Glutamatergic neuron (in vitro differentiated cells): ENCODE measurements around the gene KRT6A. TPM values are rescaled to one million over a fixed set of nuclear protein-coding genes. Genes with fewer than 3 reads are reported as not detected.
A peak's percentile ranks its signal among the peaks of the same experiment; 100 is the strongest.
"Not testable (repeated sequence)": the region's sequence is repeated elsewhere in the genome, so short reads cannot be mapped to it uniquely, and the experiment has no call there.

Experiments used
- DNase-seq: peaks from one replicate; pipeline ENCODE4 v3.0.0; 2022
- H3K27ac Mint-ChIP-seq: one replicate; pipeline ENCODE4 v1.8.0; 2020; ENCODE audit warnings: mild to moderate bottlenecking, mixed read lengths, inconsistent platforms; ENCODE audit not compliant: unreplicated experiment
- H3K27me3 Mint-ChIP-seq: one replicate; pipeline ENCODE4 v1.8.0; 2020; ENCODE audit warnings: mild to moderate bottlenecking, moderate library complexity, mixed read lengths, inconsistent platforms; ENCODE audit not compliant: unreplicated experiment
- H3K36me3 Mint-ChIP-seq: one replicate; pipeline ENCODE4 v1.8.0; 2020; ENCODE audit warnings: mild to moderate bottlenecking, mixed read lengths, inconsistent platforms; ENCODE audit not compliant: unreplicated experiment
- H3K4me1 Mint-ChIP-seq: one replicate; pipeline ENCODE4 v1.8.0; 2020; ENCODE audit warnings: mild to moderate bottlenecking, low read depth, mixed read lengths, inconsistent platforms; ENCODE audit not compliant: unreplicated experiment
- H3K4me3 Mint-ChIP-seq: one replicate; pipeline ENCODE4 v1.8.0; 2020; ENCODE audit warnings: mild to moderate bottlenecking, mixed read lengths, inconsistent platforms; ENCODE audit not compliant: unreplicated experiment
- H3K9me3 Mint-ChIP-seq: one replicate; pipeline ENCODE4 v1.8.0; 2020; ENCODE audit warnings: mild to moderate bottlenecking, moderate library complexity, mixed read lengths, inconsistent platforms; ENCODE audit not compliant: unreplicated experiment
- total RNA-seq: library from RNA; stranded (reverse); fragmentation: NEBNext Ultra II Directional; extraction: Animal tissue kit (Norgen Biotek cat#: 25700); gene quantifications from one replicate; pipeline ENCODE4 v1.2.1, GENCODE V29; 2021; ENCODE audit not compliant: unreplicated experiment
- TF ChIP-seq, protein P1 (sequence below): fragments of 200-600 bp; sonication (generic); IDR thresholded peaks from one replicate; pipeline ENCODE4 v1.5.0; 2021; ENCODE audit not compliant: partially characterized antibody, unreplicated experiment

KRT6A gene
- total RNA-seq, 1 donor from 2014 or later = not detected

DNA sequence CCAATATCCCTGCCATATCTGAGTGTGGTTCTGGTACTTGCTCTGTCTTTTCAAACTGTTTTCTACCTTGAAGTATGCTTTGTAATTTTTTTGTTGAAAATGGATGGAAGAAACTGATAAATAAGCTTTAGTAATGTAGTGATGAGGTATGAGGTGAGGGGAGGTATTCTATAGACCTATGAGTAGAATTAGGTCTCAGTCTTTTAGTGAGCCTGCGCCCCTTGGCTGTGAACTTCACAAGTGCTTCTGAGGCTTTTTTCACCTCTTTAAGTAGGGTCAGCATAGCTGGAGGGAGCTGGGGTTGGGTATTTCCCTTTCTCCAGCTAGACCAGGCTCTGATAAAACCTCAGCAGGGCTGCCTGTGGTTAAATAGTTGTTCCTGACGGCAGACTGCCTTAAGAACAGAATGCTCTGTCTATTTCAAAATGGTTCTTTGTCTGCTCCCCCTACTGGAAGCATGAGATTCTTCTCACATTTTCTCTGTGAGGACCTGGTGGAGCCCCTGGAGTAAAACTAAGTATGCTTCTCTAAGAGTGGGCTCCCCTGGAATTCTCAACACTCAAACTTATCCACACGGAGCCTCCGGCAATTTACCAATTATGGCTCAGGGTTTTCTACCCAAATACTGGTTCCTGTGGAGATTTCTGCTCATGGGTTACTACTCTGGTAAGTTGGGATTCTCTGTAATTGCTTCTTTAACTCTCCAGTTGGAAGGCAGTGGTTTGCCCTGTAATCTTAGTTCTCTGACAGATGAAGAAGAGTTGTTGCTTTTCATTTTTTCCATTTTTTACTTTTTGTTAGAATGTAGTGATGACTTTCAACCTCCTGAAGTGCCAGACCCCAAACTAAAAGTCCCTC is 14.0 kb upstream of the KRT6A start:
- Mint-ChIP-seq H3K4me1 (no peaks in the 10 kb centered on the region), H3K27ac (no peak overlapping the region), H3K9me3 (no peaks in the 10 kb centered on the region), H3K27me3 (no peaks in the 10 kb centered on the region), H3K36me3 (no peaks in the 10 kb centered on the region), H3K4me3 (no peak overlapping the region)
- no peak for DNase-seq
- TF ChIP-seq, protein P1, sequence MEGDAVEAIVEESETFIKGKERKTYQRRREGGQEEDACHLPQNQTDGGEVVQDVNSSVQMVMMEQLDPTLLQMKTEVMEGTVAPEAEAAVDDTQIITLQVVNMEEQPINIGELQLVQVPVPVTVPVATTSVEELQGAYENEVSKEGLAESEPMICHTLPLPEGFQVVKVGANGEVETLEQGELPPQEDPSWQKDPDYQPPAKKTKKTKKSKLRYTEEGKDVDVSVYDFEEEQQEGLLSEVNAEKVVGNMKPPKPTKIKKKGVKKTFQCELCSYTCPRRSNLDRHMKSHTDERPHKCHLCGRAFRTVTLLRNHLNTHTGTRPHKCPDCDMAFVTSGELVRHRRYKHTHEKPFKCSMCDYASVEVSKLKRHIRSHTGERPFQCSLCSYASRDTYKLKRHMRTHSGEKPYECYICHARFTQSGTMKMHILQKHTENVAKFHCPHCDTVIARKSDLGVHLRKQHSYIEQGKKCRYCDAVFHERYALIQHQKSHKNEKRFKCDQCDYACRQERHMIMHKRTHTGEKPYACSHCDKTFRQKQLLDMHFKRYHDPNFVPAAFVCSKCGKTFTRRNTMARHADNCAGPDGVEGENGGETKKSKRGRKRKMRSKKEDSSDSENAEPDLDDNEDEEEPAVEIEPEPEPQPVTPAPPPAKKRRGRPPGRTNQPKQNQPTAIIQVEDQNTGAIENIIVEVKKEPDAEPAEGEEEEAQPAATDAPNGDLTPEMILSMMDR = peak; percentile 69

DNA sequence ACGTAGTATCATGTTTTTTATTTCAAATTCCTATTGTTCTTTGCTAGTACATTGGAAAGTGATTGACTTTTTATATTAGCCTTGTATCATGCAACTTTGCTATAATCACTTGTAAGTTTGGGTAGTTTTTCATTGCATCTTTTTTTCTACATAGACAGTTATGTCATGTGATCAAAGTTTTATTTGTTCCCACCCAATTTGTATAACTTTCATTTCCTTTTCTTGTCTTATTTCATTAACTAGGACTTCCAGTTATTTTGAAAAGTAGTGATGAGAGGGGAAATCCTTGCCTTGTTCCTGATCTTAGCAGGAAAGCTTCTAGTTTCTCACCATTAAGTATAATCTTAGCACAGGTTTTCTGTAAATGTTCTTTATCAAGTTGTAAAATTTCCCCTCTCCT is 9.8 kb upstream of the KRT6A start:
- Mint-ChIP-seq H3K9me3 (no peaks in the 10 kb centered on the region), H3K27me3 (peaks cover 4% of the 10 kb centered on the region), H3K27ac (no peak overlapping the region), H3K4me1 (peaks cover 4% of the 10 kb centered on the region), H3K36me3 (no peaks in the 10 kb centered on the region), H3K4me3 (no peak overlapping the region)
- TF ChIP-seq, protein P1 = no peak
- no peak for DNase-seq

DNA sequence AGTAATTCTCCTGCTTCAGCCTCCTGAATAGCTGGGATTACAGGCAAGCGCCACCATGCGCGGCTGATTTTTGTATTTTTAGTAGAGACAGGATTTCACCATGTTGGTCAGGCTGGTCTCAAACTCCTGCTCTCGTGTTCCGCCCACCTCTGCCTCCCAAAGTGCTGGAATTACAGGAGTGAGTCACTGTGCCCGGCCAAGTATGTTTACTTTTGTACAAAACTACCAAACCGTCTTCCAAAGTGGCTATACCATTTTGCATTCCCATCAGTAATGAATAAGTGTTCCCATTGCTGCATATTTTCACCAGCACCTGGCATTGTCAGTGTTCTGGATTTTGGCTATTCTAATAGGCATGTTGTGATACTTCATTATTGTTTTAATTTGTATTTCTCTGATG is 8.4 kb upstream of the KRT6A start:
- Mint-ChIP-seq H3K27ac (no peak overlapping the region), H3K9me3 (no peaks in the 10 kb centered on the region), H3K4me1 (peaks cover 4% of the 10 kb centered on the region), H3K36me3 (no peaks in the 10 kb centered on the region), H3K4me3 (no peak overlapping the region), H3K27me3 (peaks cover 5% of the 10 kb centered on the region)
- DNase-seq = no peak
- TF ChIP-seq, protein P1 = no peak

DNA sequence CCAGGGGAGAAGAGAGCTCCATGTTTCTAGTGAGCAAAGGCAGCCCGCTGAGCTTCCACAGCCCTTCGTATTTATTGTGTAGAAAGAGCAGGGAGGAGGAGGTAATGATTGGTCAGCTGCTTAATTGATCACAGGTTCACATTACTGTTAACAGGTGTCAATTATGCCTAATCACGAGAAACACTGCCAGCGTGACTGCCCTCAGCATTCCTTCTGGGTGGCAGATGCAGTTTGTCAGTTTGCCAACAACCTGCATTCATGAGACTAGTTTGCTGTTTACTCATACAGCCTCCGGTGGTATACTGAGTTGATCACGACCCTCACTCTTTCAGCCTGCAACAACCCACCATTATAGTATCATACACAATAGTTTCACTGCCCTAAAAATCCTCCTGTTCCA is 7.5 kb upstream of the KRT6A start:
- peaks cover 10% of the 10 kb centered on the region for H3K4me1 Mint-ChIP-seq
- not testable (repeated sequence) for H3K9me3 Mint-ChIP-seq, H3K4me3 Mint-ChIP-seq, H3K36me3 Mint-ChIP-seq, H3K27me3 Mint-ChIP-seq, DNase-seq, H3K27ac Mint-ChIP-seq

DNA sequence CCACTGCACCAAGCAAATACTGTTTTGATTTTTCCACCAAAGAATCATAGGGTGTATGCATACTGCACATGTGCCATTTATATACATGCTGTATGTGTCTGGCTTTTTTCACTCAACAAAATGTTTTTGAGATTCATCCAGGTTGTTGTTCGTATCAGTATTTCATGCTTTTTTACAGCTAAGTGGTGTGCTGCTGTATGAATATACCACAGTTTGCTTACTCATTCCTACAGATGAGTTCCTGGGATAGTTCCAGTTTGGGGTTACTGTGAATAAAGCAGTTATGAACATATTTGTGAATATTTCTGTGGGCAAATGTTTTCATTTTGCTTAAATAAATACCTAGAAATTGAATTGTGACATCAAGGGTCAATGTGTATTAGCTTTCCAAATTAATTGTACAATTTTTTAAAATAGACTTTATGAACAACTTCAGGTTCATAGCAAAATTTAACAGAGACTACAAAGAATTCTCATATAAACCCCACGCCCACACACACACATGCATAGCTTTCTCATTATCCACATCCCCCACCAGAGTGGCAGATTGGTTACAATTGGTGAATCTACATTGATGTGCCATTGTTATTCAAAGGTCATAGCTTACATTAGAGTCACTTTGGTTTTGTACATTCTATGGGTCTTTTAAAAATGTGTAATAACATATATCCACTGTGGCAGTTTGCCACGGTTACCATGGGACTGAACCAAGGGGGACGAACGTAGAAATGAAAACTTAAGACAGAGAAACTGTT is 6.9 kb upstream of the KRT6A start:
- Mint-ChIP-seq H3K4me1 (peaks cover 14% of the 10 kb centered on the region), H3K27ac (no peak overlapping the region), H3K9me3 (no peaks in the 10 kb centered on the region)

More for the DNA sequence above, 6.9 kb upstream of the KRT6A start:
- H3K36me3 Mint-ChIP-seq = no peaks in the 10 kb centered on the region
- no peak for DNase-seq
- no peak overlapping the region for H3K4me3 Mint-ChIP-seq
- H3K27me3 Mint-ChIP-seq = peaks cover 5% of the 10 kb centered on the region
- TF ChIP-seq, protein P1 = no peak
